IMR-90 (cell line): Measurements from ENCODE around the gene CCL11. TPM values are rescaled to one million over a fixed set of nuclear protein-coding genes. Genes with fewer than 3 reads are reported as not detected.

Source experiments
- ATAC-seq: fragments of 200-7000 bp; cut with Tn5 transposase; 2 replicates; pipeline ENCODE4 v1.9.1; 2020; ENCODE audit warnings: low read depth, mild to moderate bottlenecking, moderate library complexity
- BruUV-seq: library from RNA; stranded (reverse); fragments of 400-500 nt; replicated peaks from 2 replicates; lab custom pipeline; 2021; lab: Mats Ljungman, UMichigan
- CTCF ChIA-PET: fragments of 300-600 bp; formaldehyde crosslinking; extraction: SDS; loops from one replicate; lab custom pipeline; 2021; ENCODE audit warnings: antibody characterized with exemption; lab: Yijun Ruan, JAX
- POLR2A ChIA-PET: fragments of 300-600 bp; sonication (Branson Sonifier 250); formaldehyde crosslinking; loops from one replicate; lab custom pipeline; 2022; ENCODE audit warnings: antibody characterized with exemption; ENCODE audit not compliant: unreplicated experiment; lab: Charles Lee
- DNase-seq: peaks from one replicate; pipeline ENCODE4 v3.0.0; 2013
- H2AFZ ChIP-seq: replicated peaks from 2 replicates; pipeline ENCODE3; 2013; ENCODE audit warnings: low read length, mild to moderate bottlenecking; ENCODE audit not compliant: poor library complexity
- H2AK5ac ChIP-seq: 2 replicates; pipeline ENCODE4 v1.6.1; 2013; ENCODE audit warnings: low read depth, low read length, inconsistent platforms
- H2AK9ac ChIP-seq: replicated peaks from 2 replicates; pipeline ENCODE3; 2013; ENCODE audit warnings: mild to moderate bottlenecking, low read depth, low read length, moderate library complexity; ENCODE audit not compliant: poor library complexity
- H2BK120ac ChIP-seq: 2 replicates; pipeline ENCODE4 v1.6.1; 2013; ENCODE audit warnings: low read depth, low read length, inconsistent platforms
- H2BK15ac ChIP-seq: 3 replicates; pipeline ENCODE4 v1.6.1; 2013; ENCODE audit warnings: low read depth, low read length, inconsistent platforms
- H2BK20ac ChIP-seq: 2 replicates; pipeline ENCODE4 v1.6.1; 2013; ENCODE audit warnings: low read depth, mild to moderate bottlenecking, inconsistent platforms, low read length, moderate library complexity
- H2BK5ac ChIP-seq: 2 replicates; pipeline ENCODE4 v1.6.1; 2013; ENCODE audit warnings: mild to moderate bottlenecking, low read depth, low read length, inconsistent platforms; ENCODE audit not compliant: poor library complexity, severe bottlenecking
- H3K14ac ChIP-seq: replicated peaks from 2 replicates; pipeline ENCODE4 v1.6.1; 2013; ENCODE audit warnings: low read depth, low read length, inconsistent platforms
- H3K18ac ChIP-seq: 2 replicates; pipeline ENCODE4 v1.6.1; 2013; ENCODE audit warnings: low read depth, low read length, control low read depth
- H3K23ac ChIP-seq: 2 replicates; pipeline ENCODE4 v1.6.1; 2013; ENCODE audit warnings: low read depth, low read length, inconsistent platforms
- H3K27ac ChIP-seq: 2 replicates; pipeline ENCODE4 v1.5.1; 2013; ENCODE audit warnings: mild to moderate bottlenecking, control low read depth, low read length; ENCODE audit not compliant: insufficient read depth
- H3K27me3 ChIP-seq: 2 replicates; pipeline ENCODE4 v1.6.1; 2013; ENCODE audit warnings: low read length; ENCODE audit not compliant: control insufficient read depth, insufficient read depth
- H3K36me3 ChIP-seq: 2 replicates; pipeline ENCODE4 v1.6.1; 2013; ENCODE audit warnings: low read length, mixed read lengths; ENCODE audit not compliant: control insufficient read depth, insufficient read depth
- H3K4ac ChIP-seq: 2 replicates; pipeline ENCODE4 v1.6.1; 2013; ENCODE audit warnings: low read depth, low read length, inconsistent platforms
- H3K4me1 ChIP-seq: 2 replicates; pipeline ENCODE4 v1.6.1; 2013; ENCODE audit warnings: low read length, mixed read lengths; ENCODE audit not compliant: control insufficient read depth, insufficient read depth
- H3K4me2 ChIP-seq: 2 replicates; pipeline ENCODE4 v1.6.1; 2013; ENCODE audit warnings: low read depth, mild to moderate bottlenecking, control low read depth, low read length, moderate library complexity
- H3K4me3 ChIP-seq: 2 replicates; pipeline ENCODE4 v1.5.1; 2013; ENCODE audit warnings: low read depth, mild to moderate bottlenecking, control low read depth, low read length, moderate library complexity; ENCODE audit not compliant: insufficient read depth
- H3K56ac ChIP-seq: 2 replicates; pipeline ENCODE4 v1.6.1; 2013; ENCODE audit warnings: low read length, inconsistent platforms; ENCODE audit not compliant: insufficient read depth; ENCODE audit errors: extremely low read depth
- H3K79me1 ChIP-seq, 2 experiments: 2 replicates each; pipeline ENCODE4 v1.6.1; 2013; ENCODE audit warnings: low read length in 2 of 2, inconsistent platforms in 1 of 2, low read depth in 1 of 2
- H3K9ac ChIP-seq: 2 replicates; pipeline ENCODE4 v1.6.1; 2013; ENCODE audit warnings: low read depth, low read length, control low read depth
- H3K9me1 ChIP-seq: 2 replicates; pipeline ENCODE4 v1.6.1; 2013; ENCODE audit warnings: low read length, inconsistent platforms; ENCODE audit not compliant: insufficient read depth
- H3K9me3 ChIP-seq: 2 replicates; pipeline ENCODE4 v1.6.1; 2013; ENCODE audit warnings: low read length; ENCODE audit not compliant: control insufficient read depth, insufficient read depth
- H4K20me1 ChIP-seq: 2 replicates; pipeline ENCODE4 v1.6.1; 2013; ENCODE audit warnings: low read length, inconsistent platforms; ENCODE audit not compliant: insufficient read depth
- H4K5ac ChIP-seq: 2 replicates; pipeline ENCODE4 v1.6.1; 2013; ENCODE audit warnings: mild to moderate bottlenecking, low read depth, low read length, control low read depth
- H4K8ac ChIP-seq, 2 experiments: 2 replicates each; pipeline ENCODE4 v1.6.1; 2013; ENCODE audit warnings: low read depth in 2 of 2, low read length in 2 of 2, control low read depth in 1 of 2, inconsistent platforms in 1 of 2
- H4K91ac ChIP-seq: 2 replicates; pipeline ENCODE4 v1.6.1; 2013; ENCODE audit warnings: low read depth, low read length, inconsistent platforms; ENCODE audit not compliant: insufficient read depth
- BHLHE40 ChIP-seq: fragments of 150-350 bp; IDR thresholded peaks from 2 replicates; pipeline ENCODE4 v1.6.1; 2016; ENCODE audit warnings: mild to moderate bottlenecking, low read depth, low read length
- CEBPB ChIP-seq: IDR thresholded peaks from 2 replicates; pipeline ENCODE4 v1.6.1; 2012; ENCODE audit warnings: low read depth, low read length, improper control_type of control experiment
- CHD1 ChIP-seq: IDR thresholded peaks from 2 replicates; pipeline ENCODE4 v1.6.1; 2012; ENCODE audit warnings: low read depth, low read length, improper control_type of control experiment
- FOS ChIP-seq: fragments of 150-350 bp; IDR thresholded peaks from 2 replicates; pipeline ENCODE4 v1.6.1; 2016; ENCODE audit warnings: low read depth, low read length
- POLR2A ChIP-seq: IDR thresholded peaks from 2 replicates; pipeline ENCODE4 v1.6.1; 2012; ENCODE audit warnings: mild to moderate bottlenecking, low read depth, low read length
- RCOR1 ChIP-seq: IDR thresholded peaks from 2 replicates; pipeline ENCODE4 v1.6.1; 2012; ENCODE audit warnings: mild to moderate bottlenecking, low read length, improper control_type of control experiment; ENCODE audit not compliant: insufficient replicate concordance
- SMC3 ChIP-seq: fragments of 150-350 bp; IDR thresholded peaks from 2 replicates; pipeline ENCODE4 v1.6.1; 2016; ENCODE audit warnings: low read depth, mild to moderate bottlenecking, antibody characterized with exemption, low read length, moderate library complexity
- WGBS, 2 experiments: methylation state at CpG; one replicate each; pipeline versions ENCODE4 v1.1.5 to v1.1.7; 2013; ENCODE audit warnings: missing lambda C conversion rate in 2 of 2; ENCODE audit not compliant: insufficient read length in 1 of 2; ENCODE audit errors: extremely low coverage in 2 of 2; 5-methylcytosine and 5-hydroxymethylcytosine counted together
- dilution Hi-C: fragments of 300-500 bp; cut with HindIII; formaldehyde crosslinking; loops from one replicate; pipeline ENCODE4 v1.14.3; 2018; ENCODE audit warnings: low sequenced_read_pairs; ENCODE audit not compliant: unreplicated experiment
- in situ Hi-C: fragments of 300-500 bp; cut with MboI; formaldehyde crosslinking; loops from 3 replicates; pipeline ENCODE4 v1.14.3; 2019; ENCODE audit warnings: low sequenced_read_pairs, inconsistent platforms, mixed read lengths
- intact Hi-C: fragments of 100-400 bp; cut with micrococcal nuclease; formaldehyde crosslinking; loops from 2 replicates; pipeline ENCODE4 v1.10.0; 2022
- polyA plus RNA-seq, 3 experiments: library from polyadenylated mRNA; depleted of rRNA; stranded (reverse); fragments of >200 nt; gene quantifications; 2 replicates each; pipeline ENCODE4 v1.2.3, GENCODE V29; 2012; ENCODE audit warnings: low replicate concordance in 1 of 3
- total RNA-seq: library from RNA; depleted of rRNA; stranded (reverse); fragments of >200 nt; gene quantifications from 2 replicates; pipeline ENCODE4 v1.2.3, GENCODE V29; 2012

Gene CCL11
- total and polyA plus RNA-seq, 2 of the 4 experiments (the other 2 are of a cell fraction): not detected

GRCh38 chr17:34275881-34276280 lies 9.7 kb upstream of the CCL11 start:
- ATAC-seq: peak; percentile 95

More at GRCh38 chr17:34275881-34276280, 9.7 kb upstream of the CCL11 start:
- dilution Hi-C loops (no loop called here), intact Hi-C loops (loop anchor here (1.0 kb wide), 1 partner anchor 21 kb away; the partner anchor contains the start of gene CCL2), in situ Hi-C loops (loop anchor here (10.0 kb wide), 2 partner anchors 59 to 71 kb away; no protein-coding TSS in a partner anchor)
- CTCF ChIA-PET: interaction anchor here (1.1 to 1.9 kb wide), 3 partner anchors 19 to 75 kb away, joined by 4 to 8 read pairs (median 5); no protein-coding TSS in a partner anchor
- Histone ChIP-seq H3K79me1 (no peaks in the 10 kb centered on the region), H3K27me3 (peaks cover 14% of the 10 kb centered on the region), H3K9me1 (no peaks in the 10 kb centered on the region), H3K14ac (no peak overlapping the region), H3K9me3 (no peaks in the 10 kb centered on the region), H2AK5ac (no peak overlapping the region), H4K8ac (no peak overlapping the region), H3K4me3 (no peak overlapping the region), H3K4ac (no peak overlapping the region), H3K36me3 (no peaks in the 10 kb centered on the region), H2BK15ac (no peak overlapping the region), H4K91ac (no peak overlapping the region), H3K27ac (no peak overlapping the region), H3K56ac (no peak overlapping the region), H3K4me2 (no peak overlapping the region; the same call in 1 of the 2 replicates), H2BK5ac (no peak overlapping the region), H3K4me1 (peaks cover 2% of the 10 kb centered on the region), H4K20me1 (no peaks in the 10 kb centered on the region), H3K23ac (no peak overlapping the region), H2AFZ (no peak overlapping the region), H2BK20ac (peak overlapping the region; percentile 36; the same call in 1 of the 2 replicates), H3K9ac (no peak overlapping the region), H4K5ac (no peak overlapping the region), H3K18ac (peak overlapping the region; percentile 33; the same call in 1 of the 2 replicates), H2BK120ac (no peak overlapping the region), H2AK9ac (no peak overlapping the region)
- POLR2A ChIA-PET: no interaction called here
- no TSS peak for BruUV-seq
- peak; percentile 97 for DNase-seq
- WGBS, 2 experiments: no CpG with 5 or more reads among the region's 1 CpG
- TF ChIP-seq POLR2A: no peak
- peak; percentile 76 for TF ChIP-seq BHLHE40
- TF ChIP-seq RCOR1: no peak
- 0 out of 2 replicates have a peak, but pooled peaks have one; percentile 10 for TF ChIP-seq CEBPB
- TF ChIP-seq FOS: peak; percentile 87
- TF ChIP-seq CHD1: no peak
- no peak for TF ChIP-seq SMC3
